Measurements from ENCODE around the gene TDRD12. TPM values are rescaled to one million over a fixed set of nuclear protein-coding genes. Genes with fewer than 3 reads are reported as not detected.

Gene TDRD12
- total RNA-seq, 1 experiment from 2014 or later: 1.3 TPM

DNA sequence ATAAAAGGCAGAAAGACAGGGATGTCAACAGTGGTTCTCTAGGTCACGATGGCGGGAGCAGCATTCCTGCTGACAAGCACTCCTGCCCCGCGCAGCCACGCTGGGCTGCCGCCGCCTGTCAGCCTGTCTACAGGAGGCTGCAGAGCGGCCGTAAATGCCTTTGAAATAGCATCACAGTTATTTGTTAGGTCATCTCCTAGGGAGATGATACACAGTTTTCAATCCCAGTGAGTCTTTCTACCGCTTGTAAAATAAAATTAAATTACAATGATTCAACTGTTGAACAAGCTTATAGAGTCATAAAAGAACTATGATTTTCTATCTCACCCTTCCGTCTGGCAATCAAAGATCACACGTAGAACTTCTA is 157.3 kb downstream of the TDRD12 start:
- no peak overlapping the region for H3K56ac ChIP-seq (ENCODE audit: insufficient read length, low read depth, low read length)
- no peaks in the 10 kb centered on the region for H3K27me3 ChIP-seq (ENCODE audit: insufficient read depth, low read length)
- no peak overlapping the region for H2BK5ac ChIP-seq (ENCODE audit: insufficient read length, low read length)
- no peak overlapping the region for H2AK5ac ChIP-seq (ENCODE audit: insufficient read length, low read length)
- H3K14ac ChIP-seq (ENCODE audit: insufficient read depth, low read length): no peak overlapping the region
- Mint-ChIP-seq H3K27me3 (ENCODE audit: low read depth) (no peaks in the 10 kb centered on the region), H3K27ac (no peak overlapping the region), H3K9me3 (no peaks in the 10 kb centered on the region), H3K4me3 (no peak overlapping the region), H3K4me1 (peaks cover 28 to 30% of the 10 kb centered on the region in 2 experiments), H3K36me3 (ENCODE audit: insufficient read depth in 1 of 3, low read depth in 3 of 3) (peaks cover 0 to 9% (median 2%) of the 10 kb centered on the region in 3 experiments; a peak in 2 of 7 replicates)
- WGBS (ENCODE audit: extremely low coverage, insufficient read length, low lambda C conversion rate): no CpG with 5 or more reads among the region's 12 CpGs
- no peak for DNase-seq
- H3K23ac ChIP-seq (ENCODE audit: insufficient read length, low read depth, low read length): no peak overlapping the region
- no peak overlapping the region for H4K8ac ChIP-seq (replicated peaks; ENCODE audit: insufficient read length, low read depth, low read length)
- no peak overlapping the region for H3T11ph ChIP-seq (ENCODE audit: low read length)
- TF ChIP-seq, protein P1, sequence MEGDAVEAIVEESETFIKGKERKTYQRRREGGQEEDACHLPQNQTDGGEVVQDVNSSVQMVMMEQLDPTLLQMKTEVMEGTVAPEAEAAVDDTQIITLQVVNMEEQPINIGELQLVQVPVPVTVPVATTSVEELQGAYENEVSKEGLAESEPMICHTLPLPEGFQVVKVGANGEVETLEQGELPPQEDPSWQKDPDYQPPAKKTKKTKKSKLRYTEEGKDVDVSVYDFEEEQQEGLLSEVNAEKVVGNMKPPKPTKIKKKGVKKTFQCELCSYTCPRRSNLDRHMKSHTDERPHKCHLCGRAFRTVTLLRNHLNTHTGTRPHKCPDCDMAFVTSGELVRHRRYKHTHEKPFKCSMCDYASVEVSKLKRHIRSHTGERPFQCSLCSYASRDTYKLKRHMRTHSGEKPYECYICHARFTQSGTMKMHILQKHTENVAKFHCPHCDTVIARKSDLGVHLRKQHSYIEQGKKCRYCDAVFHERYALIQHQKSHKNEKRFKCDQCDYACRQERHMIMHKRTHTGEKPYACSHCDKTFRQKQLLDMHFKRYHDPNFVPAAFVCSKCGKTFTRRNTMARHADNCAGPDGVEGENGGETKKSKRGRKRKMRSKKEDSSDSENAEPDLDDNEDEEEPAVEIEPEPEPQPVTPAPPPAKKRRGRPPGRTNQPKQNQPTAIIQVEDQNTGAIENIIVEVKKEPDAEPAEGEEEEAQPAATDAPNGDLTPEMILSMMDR (conservative IDR thresholded peaks at IDR 0.05): no peak
- no peak overlapping the region for H4K91ac ChIP-seq (ENCODE audit: insufficient read length, low read depth, low read length)
- no peak overlapping the region for H3K9ac ChIP-seq (ENCODE audit: extremely low read depth, insufficient read length, low read length)
- no peak overlapping the region for H3K18ac ChIP-seq (ENCODE audit: insufficient read length, low read depth, low read length)
- no peak overlapping the region for H3K27ac ChIP-seq (ENCODE audit: insufficient read length, low read depth, low read length)
- H3K79me1 ChIP-seq (ENCODE audit: insufficient read depth, low read depth, low read length, poor library complexity, severe bottlenecking): no peaks in the 10 kb centered on the region
- H2BK20ac ChIP-seq (ENCODE audit: low read depth, low read length, poor library complexity, severe bottlenecking): no peak overlapping the region
- no peaks in the 10 kb centered on the region for H3K79me2 ChIP-seq (ENCODE audit: insufficient read depth, low read length)
- H2BK120ac ChIP-seq (ENCODE audit: low read depth, low read length, poor library complexity, severe bottlenecking): no peak overlapping the region
- no peak overlapping the region for H2AFZ ChIP-seq (ENCODE audit: low read length)
- no peak overlapping the region for H3K4me2 ChIP-seq (ENCODE audit: insufficient read depth, insufficient read length, low read length)
- H3K23me2 ChIP-seq (ENCODE audit: insufficient read length, low read depth, low read length, poor library complexity, severe bottlenecking): no peaks in the 10 kb centered on the region
- H4K5ac ChIP-seq (ENCODE audit: insufficient read length, low read depth, low read length): no peak overlapping the region
- H2BK15ac ChIP-seq (ENCODE audit: low read depth, low read length): no peak overlapping the region
- H3K4me1 ChIP-seq (ENCODE audit: insufficient read depth, low read length): no peaks in the 10 kb centered on the region
- H4K20me1 ChIP-seq (ENCODE audit: control insufficient read depth, insufficient read depth, insufficient read length): no peaks in the 10 kb centered on the region
- H2BK12ac ChIP-seq (ENCODE audit: insufficient read length, low read depth, low read length): no peak overlapping the region
- no peaks in the 10 kb centered on the region for H3K9me3 ChIP-seq (ENCODE audit: control insufficient read depth, low read depth, low read length)
- H3K4ac ChIP-seq (ENCODE audit: low read depth, low read length): no peak overlapping the region

Other genes with a start within 250 kb of the TDRD12 start
- 111 and 118 TPM in 2 replicates for gene PDCD5, start 138.6 kb upstream of the TDRD12 start, total RNA-seq (2021)
- 40.7 and 41.6 TPM in 2 replicates for gene ANKRD27, start 44.6 kb upstream of the TDRD12 start, total RNA-seq (2021)
- 0.09 and 0.13 TPM in 2 replicates for gene RGS9BP, start 43.9 kb upstream of the TDRD12 start, total RNA-seq (2021)
- 6.1 TPM in 2 replicates for gene NUDT19, start 27.9 kb upstream of the TDRD12 start, total RNA-seq (2021)
- gene SLC7A9, start 150.0 kb downstream of the TDRD12 start, total RNA-seq (2021): not detected in 2 replicates

Measured in H9 (cell line).